K562 (cell line): ENCODE results near the gene CBX3.
"Not testable (repeated sequence)": the region's sequence is repeated elsewhere in the genome, so short reads cannot be mapped to it uniquely, and the experiment has no call there.

ENCODE experiments used
- CBFB ChIP-seq: sonication (generic); formaldehyde crosslinking; IDR thresholded peaks from 2 replicates; pipeline ENCODE4 v1.4.0; 2020; ENCODE audit warnings: mild to moderate bottlenecking, missing genetic modification reagents
- EZH2 ChIP-seq: IDR thresholded peaks from 2 replicates; pipeline ENCODE4 v1.6.1; 2012; ENCODE audit warnings: low read depth, mild to moderate bottlenecking, inconsistent platforms, low read length, borderline replicate concordance
- JUNB ChIP-seq: fragments of 450-650 bp; formaldehyde crosslinking; conservative IDR thresholded peaks from 2 replicates; pipeline ENCODE4 v1.4.0; 2020; ENCODE audit warnings: mild to moderate bottlenecking
- POLR2A ChIP-seq: fragments of 450-650 bp; conservative IDR thresholded peaks from 2 replicates; pipeline ENCODE4 v1.6.1; 2016
- SMARCB1 ChIP-seq: IDR thresholded peaks from 2 replicates; pipeline ENCODE4 v1.6.1; 2011; ENCODE audit warnings: improper control_type of control experiment, low read depth; ENCODE audit not compliant: insufficient read length
- YY1 ChIP-seq, 3 experiments: IDR thresholded peaks; 2 replicates each; pipeline ENCODE4 v1.6.1; 2011; ENCODE audit warnings: low read length in 2 of 3, mild to moderate bottlenecking in 2 of 3, moderate library complexity in 2 of 3, borderline replicate concordance in 1 of 3, control low read depth in 1 of 3, low read depth in 1 of 3; ENCODE audit not compliant: insufficient read depth in 3 of 3, insufficient replicate concordance in 2 of 3, control insufficient read depth in 1 of 3, insufficient read length in 1 of 3; ENCODE audit errors: extremely low read depth in 1 of 3
- ZBTB8A ChIP-seq: fragments of 450-650 bp; IDR thresholded peaks from 2 replicates; pipeline ENCODE4 v1.6.1; 2018; ENCODE audit warnings: mild to moderate bottlenecking, moderate library complexity; ENCODE audit not compliant: partially characterized antibody
- ZKSCAN3 ChIP-seq: fragments of 250-450 bp; sonication (Bioruptor Pico); IDR thresholded peaks from 2 replicates; pipeline ENCODE4 v1.4.0; 2020
- TF ChIP-seq, protein P1 (sequence below): sonication (generic); formaldehyde crosslinking; IDR thresholded peaks from 2 replicates; pipeline ENCODE4 v1.8.0; 2022; ENCODE audit warnings: mild to moderate bottlenecking, missing genetic modification reagents

GRCh38 chr7:26261866-26262265 is 60.3 kb downstream of the CBX3 start:
- TF ChIP-seq ZBTB8A; JUNB; ZKSCAN3 (CRISPR knock-in tag); YY1 (IDR thresholded peaks at IDR 0.05; ENCODE audit: borderline replicate concordance in 1 of 3, control insufficient read depth in 1 of 3, extremely low read depth in 1 of 3, insufficient read depth in 3 of 3, insufficient read length in 1 of 3, insufficient replicate concordance in 2 of 3, low read depth in 1 of 3, low read length in 2 of 3); SMARCB1; EZH2; POLR2A; CBFB (CRISPR knock-in tag): not testable (repeated sequence)
- TF ChIP-seq, protein P1, sequence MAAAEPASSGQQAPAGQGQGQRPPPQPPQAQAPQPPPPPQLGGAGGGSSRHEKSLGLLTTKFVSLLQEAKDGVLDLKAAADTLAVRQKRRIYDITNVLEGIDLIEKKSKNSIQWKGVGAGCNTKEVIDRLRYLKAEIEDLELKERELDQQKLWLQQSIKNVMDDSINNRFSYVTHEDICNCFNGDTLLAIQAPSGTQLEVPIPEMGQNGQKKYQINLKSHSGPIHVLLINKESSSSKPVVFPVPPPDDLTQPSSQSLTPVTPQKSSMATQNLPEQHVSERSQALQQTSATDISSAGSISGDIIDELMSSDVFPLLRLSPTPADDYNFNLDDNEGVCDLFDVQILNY (CRISPR knock-in tag), result not testable (repeated sequence)
